NCI-H2227 (cell line): ENCODE measurements around the gene FABP2.
"Not testable (repeated sequence)": the region's sequence is repeated elsewhere in the genome, so short reads cannot be mapped to it uniquely, and the experiment has no call there.

Experiments
- DNase-seq: peaks from one replicate; lab custom pipeline; 2025; ENCODE audit not compliant: unreplicated experiment; lab: John Stamatoyannopoulos, UW

FABP2 gene

DNA sequence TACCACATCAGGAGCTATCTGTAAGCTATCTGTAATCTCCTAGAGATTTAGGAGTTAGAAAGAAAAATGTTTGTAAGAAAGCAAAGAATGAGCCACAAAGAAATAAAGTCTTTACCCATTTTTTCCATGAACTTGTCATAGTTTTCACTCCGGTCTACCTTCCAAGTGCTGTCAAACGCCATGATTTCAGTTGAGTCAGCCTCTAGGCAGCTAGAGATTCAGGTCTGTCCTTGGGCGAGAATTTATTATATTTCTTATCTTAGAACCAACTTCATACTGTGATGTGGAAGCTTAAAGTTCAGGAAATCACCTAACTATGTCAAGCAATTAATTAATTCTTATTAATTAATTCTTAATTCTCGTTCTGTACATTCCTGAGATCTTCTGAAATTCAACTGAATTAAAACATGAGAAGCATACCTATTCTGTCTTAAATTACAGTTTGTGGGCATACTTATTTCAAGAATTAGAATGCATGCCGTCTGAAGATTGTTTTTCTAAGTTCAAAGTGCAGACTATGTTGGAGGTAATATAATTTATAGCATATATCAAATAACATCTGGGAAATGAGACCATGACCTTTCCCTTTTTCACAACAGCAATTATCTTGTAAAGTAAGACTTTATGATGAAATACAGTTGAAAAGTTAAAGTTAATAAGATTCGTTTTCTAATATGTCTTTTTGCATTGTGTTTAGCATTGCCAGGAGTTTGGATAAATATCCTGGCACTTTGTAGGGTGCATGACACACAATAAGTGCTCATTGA is at the start of gene FABP2:
Gene FABP2, minus strand, starts transcription at position 218 of the 767 bp plus-strand sequence. Its CDS starts 36 bp downstream, at position 182.
- no peak for DNase-seq

DNA sequence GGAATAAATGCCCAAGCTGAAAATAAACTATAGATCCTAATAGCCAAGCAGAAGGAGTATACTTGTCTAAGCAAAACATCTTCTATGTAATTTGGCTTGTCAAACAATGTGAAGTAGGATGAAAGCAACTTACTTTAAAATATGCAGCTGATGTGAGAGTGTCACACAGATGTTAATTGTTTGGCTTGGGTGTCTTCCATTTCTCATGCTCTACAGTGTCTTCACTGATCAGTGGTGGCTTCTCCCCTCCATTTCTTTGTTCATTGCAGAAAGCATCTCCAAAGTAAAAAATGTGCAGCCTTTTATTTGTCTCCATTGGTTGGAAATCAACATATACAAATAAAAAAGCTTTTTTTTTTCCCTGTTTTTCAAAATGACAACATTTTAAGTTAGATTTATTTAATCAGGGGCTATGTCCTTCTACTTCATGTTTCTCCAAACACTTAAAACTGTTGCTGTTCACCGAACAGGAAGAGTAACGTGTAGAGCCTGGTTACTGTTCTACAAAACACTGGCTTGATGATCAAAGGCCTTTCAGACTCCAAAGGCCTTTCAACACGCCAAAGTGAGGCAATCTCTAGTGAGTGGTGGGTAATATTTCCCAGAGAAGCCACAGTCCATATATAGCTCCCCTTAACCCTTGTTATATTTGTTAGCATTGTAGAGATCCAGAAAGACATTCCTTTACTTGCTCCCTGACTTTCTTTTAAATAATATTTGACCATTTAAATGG is 49.2 kb upstream of the FABP2 start:
- DNase-seq, result not testable (repeated sequence)

DNA sequence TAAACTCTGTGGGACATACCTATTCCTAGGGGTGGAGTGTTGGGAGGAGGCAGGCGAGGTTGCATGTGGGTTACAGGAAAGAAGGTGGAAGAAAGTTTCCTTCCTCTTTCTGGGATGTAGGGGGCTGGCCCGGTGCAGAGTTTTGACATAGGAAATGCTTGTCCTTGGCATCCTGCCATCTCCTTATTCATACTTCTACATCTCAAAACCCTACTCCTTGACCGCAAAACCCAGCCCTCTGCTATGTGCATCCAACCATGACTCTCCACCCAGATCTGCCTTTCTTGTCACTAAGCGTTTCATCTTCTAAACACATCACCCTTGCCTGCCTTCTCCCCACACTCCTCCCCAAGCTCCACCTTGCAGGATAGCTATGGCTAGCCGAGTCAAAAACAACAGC is 48.5 kb upstream of the FABP2 start:
- DNase-seq, result not testable (repeated sequence)

DNA sequence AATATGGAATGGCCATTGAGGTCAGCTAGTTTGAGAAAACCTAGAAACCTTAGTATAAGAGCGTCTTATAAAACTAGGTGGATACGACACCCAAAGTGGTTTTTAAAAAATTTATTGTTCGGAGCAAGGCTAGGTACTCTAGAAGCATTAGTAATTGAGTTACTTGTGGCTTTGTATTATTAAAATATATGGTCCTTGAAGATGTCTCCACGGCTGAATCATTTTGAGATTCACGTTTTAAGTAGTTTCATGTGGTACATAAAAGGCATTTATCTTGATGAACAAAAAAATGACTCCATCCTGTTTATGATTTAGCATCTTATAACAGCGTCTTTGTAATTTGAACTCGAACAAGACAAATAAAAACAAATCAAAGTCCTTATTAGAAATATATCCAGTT is 44.9 kb upstream of the FABP2 start:
- not testable (repeated sequence) for DNase-seq

DNA sequence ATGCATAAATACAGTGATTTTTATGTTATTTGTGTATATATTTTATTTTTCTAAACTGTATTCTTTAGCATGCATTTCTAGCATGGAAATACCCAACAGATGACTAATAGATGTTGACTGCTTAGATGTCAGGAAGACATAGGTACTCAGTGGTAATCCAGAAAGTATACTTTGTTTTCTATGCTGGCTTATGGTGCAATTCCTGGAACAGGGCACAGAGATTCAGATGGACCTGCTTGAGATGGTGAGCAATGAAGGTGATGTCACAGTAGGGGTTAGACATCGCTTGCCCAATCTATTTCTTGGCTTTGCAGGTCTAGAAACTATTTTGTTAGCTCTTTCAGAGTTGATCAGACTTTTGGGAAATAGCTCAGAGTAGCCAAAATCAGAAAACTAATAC is 42.3 kb upstream of the FABP2 start:
- not testable (repeated sequence) for DNase-seq

DNA sequence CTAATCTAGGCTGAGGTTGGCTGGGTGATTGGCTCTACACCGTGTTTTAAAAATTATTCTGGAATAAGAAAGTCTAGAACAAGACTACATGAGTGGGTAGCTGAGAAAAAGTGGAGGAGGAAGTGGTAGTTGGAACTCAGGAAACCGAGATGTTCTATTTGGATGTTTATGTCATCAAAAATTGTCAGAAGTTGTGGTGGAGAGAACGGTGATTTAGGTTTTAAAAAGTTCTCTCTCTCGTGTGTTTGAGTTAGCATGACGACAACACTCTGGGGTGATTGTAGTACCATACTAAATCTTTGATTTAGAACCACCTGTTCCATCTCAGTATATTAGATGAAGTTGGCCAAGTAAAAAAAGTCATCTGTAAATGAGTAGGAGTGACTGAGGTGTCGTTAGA is 41.4 kb upstream of the FABP2 start:
- DNase-seq, result not testable (repeated sequence)

DNA sequence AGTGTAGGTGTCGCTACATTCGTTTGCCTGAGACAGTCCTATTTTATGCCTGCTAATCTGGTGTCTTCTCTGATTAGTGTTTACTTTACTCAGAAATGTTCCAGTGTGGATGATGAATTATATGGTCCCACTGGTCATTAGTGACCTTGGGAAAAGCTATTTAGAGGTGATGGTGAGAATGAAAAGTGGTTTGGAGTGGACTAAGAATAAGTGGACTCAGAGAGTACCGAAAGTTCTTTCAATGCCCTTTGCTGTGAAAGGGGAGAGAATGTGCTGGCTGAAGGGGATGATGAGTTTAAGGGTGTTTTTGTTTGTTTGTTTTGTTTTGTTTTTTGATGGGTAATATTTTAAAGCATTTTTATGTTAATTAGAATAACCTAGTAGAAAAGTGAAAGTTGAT is 40.5 kb upstream of the FABP2 start:
- not testable (repeated sequence) for DNase-seq

DNA sequence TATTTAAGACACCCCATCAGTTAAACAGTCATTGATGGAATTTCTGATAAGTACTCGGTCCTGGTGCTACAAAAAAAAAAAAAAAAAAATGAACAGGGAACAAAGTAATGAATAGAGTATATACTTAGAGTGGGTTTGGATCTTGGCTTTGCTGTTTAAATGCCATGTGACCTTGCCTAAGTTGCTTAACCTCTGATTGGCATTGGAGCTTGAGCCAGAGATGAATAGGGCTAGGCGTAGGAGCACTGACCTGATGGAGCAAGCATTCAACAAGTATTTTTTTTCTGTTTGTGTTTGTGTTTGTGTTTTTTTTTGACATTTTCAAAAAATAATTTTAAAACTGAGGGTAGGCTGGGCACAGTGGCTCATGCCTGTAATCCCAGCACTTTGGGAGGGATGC is 37.9 kb upstream of the FABP2 start:
- not testable (repeated sequence) for DNase-seq

DNA sequence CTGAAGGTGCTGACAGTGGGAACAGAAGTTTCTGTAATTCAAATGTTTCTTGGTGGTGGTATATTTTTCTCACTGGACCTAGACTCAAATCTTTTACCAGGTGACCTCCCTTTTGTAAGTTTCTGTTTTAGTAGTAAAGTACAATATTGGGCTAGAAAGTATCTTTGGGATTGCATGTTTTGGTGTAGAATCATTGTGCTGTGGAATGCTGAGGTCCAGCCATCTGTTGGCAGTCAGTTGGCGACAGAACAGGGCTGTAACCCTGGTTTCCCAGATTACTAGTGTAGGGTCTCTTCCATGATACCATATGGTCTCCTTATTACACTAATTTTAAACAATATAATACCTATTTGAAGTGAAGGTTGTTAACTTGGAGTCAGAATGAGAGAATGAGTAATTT is 34.9 kb upstream of the FABP2 start:
- DNase-seq, result not testable (repeated sequence)

DNA sequence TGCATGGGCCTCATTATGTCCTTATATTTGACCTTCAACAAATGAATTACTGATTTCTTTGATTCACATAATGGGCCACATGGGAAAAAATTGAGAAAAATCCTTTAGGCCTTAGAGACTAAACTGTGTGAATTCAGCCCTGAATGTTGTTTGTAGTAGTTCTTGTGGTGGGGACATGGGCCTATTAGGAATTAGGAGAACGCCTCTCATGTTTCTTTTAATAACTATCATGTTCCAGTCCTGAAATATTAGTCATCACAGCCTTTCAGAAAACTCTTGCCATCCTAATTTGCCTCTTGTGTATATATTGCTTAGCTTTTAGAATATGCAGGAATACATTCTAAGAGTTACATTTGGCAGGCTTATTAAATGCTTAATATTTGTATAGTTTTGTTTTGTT is 34.1 kb upstream of the FABP2 start:
- not testable (repeated sequence) for DNase-seq

DNA sequence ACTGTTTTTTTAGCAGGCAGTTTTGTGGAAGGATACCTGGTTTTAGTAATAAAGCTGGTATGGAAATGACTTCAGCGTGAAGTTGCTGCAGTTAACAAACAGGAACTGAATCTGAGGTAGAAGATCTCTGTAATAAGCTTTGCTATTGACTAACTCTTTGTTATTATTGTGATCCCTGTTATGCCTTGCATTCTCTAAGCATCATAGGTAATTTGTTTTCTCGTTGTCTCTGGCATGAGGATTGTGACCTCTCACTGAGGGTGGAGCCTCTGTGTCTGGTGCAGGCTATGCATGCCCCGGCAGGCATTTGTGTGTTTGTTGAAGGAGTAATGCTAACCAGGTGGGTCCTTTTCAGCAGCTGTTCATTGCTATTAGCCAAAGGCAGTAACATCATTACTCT is 31.4 kb upstream of the FABP2 start:
- DNase-seq, result not testable (repeated sequence)

DNA sequence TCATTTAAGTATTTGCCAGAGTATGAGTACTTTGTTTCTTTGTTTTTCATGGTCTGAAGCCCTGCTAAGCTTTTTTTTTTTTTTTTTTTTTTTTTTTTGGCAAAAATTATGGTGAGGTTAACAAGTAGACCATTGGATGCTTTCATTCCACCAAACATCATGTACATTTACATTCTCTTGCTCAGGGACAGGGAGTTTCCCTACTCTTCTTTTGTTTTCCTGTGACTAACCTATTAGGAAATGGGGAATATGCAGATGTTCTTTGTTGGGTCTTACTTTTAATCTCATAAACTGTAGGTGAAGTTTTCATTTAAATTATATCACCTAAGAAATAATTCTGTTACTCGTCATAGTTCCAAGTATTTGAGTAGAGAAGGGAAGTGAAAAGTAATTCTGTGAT is 26.2 kb upstream of the FABP2 start:
- DNase-seq, result not testable (repeated sequence)

DNA sequence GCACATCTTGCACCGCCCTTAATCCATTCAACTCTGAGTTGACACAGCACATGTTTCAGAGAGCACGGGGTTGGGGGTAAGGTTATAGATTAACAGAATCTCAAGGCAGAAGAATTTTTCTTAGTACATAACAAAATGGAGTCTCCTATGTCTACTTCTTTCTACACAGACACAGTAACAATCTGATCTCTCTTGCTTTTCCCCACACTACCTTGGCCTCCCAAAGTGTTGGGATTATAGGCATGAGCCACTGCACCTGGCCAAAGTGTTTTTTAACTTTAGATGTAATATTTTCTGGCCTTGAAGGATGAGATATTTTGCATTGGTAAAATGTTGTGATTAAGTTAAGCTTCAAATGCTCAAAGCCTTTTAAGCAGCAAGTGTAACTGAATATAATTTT is 21.4 kb upstream of the FABP2 start:
- not testable (repeated sequence) for DNase-seq

DNA sequence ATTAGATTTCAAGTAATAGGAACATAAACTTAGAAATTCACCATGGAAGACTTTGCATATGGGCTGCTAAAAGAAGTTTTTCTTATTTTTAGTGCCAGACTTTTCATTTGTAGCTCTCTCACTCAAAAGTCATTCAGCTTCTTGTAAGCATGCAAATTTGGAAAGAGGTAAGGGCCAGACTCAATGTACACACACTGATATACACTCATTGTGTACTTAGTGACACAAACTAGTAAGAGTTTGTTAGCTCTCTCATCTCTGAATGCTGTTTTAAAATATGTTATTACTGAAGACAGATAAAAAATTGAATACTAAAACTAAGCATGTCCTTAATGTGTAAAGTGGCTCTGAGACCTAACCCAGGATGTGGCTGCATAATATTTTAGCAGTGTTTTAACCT is 18.0 kb upstream of the FABP2 start:
- not testable (repeated sequence) for DNase-seq

DNA sequence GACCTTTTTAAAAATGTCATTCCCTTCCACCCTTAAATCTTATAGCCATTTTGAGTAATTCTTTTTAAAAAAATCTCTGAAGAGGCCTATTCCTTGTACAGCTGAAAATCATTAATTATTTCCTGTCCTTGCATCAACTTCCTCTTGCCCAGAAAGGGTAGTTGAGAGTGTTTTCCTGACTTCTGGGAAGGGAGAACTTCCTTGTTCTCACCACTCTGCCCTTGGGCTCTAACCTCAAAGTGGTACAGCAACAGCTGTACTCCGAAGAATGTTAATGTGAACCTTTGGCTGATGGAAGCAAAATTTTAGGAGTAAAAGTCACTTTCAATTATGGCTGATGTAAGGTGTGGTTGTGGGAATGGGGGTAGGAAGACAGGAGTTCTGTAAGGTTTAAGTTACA is 15.1 kb upstream of the FABP2 start:
- DNase-seq, result no peak

DNA sequence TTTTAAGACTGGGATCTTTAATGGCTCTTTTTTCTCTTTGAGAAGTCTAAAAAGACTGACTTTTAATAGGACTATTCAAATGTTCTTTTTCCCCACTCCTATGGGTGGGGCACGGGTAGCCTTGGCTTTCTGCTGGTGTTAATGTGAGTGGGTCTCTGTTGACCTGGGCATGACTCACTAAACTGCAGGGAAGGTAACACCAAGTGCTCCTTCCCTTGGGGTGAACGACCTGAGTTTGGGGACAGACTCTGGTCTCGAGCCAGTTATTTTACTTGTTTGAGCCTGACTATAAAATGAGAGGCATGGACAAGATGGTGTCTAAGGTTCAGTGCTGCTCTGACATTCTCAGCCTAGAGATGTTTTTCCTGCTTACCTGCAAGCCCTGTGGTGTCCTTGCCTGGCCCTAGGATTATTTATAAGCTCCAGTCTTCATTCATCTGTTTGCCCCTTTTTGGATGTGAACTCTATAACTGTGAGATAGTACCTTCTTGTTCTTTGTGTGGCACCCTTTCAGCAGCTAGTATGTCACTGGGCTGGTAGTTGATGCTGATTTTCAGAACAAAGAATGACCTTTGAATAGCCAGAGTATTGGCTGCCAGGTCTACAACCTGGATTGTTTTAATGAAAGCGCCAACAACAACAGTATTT is 14.5 kb upstream of the FABP2 start:
- DNase-seq, result not testable (repeated sequence)

DNA sequence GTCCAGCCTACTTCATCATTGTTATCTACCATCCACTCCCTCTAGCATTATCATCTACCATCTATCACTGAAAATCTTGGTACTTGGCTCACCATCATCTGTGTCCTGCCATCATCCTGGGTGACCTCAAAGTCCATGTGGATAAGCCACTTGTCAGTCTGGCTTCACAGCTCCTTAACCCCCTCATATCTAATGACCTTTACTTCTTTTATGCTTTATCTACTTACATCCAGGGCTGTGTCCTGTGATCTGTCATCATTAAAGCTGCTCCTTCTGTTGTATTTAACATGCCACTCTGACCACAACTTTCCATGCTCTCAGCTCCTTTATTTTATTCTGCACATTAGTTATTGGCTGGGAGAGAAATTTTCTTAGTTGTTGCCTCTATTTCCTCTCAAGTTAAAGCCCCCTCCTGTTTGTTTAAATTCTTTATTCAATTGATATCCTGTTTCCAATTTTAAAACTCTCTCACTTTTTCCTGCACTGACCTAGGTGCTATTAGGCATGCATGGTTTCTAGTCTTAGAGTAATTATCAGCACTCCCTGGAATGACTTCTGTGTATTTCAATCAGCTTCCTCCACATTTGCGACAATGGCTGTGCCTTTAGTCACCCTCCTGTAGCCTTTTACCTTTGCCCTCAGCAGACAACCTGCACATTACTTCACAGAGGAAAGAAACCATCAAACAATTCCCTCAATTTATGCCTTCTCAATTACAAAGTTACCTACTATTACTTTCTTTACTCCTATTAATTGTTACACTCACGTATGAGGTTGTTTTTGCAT is 8.1 kb upstream of the FABP2 start:
- DNase-seq, result no peak

DNA sequence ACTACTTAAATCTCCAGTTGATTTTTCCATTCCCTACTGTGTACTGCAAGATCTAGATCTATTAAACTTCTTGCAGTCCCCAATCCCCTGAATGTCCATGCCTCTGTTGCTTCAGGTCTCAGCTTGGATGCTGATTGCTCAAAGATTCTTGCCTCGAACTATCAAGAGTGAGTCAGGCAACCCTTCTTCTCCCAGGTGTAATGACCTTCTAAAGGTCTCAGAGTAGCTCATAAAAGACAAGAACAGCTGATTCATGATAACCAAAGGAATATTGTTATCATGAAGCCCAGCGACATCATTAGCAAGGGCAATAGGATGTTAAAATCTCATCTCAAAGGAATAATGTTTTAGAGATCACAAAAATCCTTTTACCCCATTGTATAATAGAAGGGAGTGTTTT is 6.8 kb upstream of the FABP2 start:
- DNase-seq, result no peak

DNA sequence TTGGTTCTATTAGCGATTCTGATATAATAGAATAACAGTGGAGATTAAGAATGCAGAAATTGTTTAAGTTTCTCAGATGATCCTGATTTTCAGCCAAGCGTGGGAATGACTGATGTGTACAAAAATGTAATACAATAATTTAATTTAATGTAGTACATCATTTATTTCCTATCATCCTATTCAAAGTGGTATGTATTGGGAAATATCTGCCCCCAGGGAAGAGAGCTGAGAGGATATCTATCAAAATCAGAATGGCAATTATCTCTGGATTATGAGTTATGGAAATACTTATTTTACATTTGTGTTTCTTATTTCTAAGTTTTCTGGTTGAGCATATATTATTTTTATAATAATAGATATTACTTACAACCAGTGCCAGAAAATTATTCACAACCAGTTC is 3.9 kb downstream of the FABP2 start:
- no peak for DNase-seq

DNA sequence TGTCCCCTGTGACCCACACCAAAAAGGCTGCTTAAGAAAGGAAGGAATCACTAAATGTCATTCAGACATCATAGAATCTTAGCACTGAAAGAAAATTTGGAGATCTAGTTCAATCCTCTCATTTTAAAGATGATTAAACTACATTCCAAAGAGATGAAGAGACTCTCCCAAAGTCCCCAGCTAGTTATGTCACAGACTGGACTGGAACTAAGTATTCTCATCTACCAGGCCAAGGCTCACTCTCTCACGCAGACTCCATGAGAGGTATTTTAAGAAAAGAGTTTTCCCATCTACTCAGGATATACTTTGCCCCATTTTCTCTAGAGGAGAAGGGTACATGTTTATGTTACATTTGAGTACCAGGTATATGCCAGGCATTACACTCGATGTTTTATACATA is 6.9 kb downstream of the FABP2 start:
- DNase-seq, result no peak

DNA sequence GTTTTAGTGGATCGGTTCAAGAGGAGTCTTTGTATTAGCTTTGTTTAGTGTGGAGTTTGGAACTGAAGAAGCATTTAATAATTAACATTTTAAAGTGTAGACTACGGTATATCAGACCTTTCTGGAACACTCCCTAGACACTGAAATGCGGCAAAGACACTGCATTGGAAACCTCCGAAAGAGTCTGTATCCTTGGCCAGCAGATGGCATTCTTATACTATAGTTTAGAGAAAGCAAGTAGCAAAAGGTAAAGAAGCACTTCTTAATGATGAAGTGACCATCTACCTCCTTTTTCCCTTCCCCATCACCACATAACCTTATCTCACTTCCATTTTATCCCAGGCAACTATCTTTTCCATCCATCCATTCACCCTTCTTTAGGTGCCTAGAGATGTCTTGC is 7.6 kb downstream of the FABP2 start:
- DNase-seq, result peak; percentile 49
